H1 (cell line): ENCODE measurements around the gene TEKT3. TPM values are rescaled to one million over a fixed set of nuclear protein-coding genes. Genes with fewer than 3 reads are reported as not detected.

Source experiments
- GTF2F1 ChIP-seq: IDR thresholded peaks from 2 replicates; pipeline ENCODE4 v1.6.1; 2012; ENCODE audit warnings: low read depth, low read length, improper control_type of control experiment, borderline replicate concordance
- SIN3A ChIP-seq, 2 experiments: IDR thresholded peaks in 1 of 2; conservative IDR thresholded peaks in 1 of 2; 2 replicates each; pipeline ENCODE4 v1.6.1; 2011 to 2012; ENCODE audit warnings: low read length in 2 of 2, improper control_type of control experiment in 1 of 2, low read depth in 1 of 2, mild to moderate bottlenecking in 1 of 2
- USF2 ChIP-seq: IDR thresholded peaks from 2 replicates; pipeline ENCODE4 v1.6.1; 2011; ENCODE audit warnings: low read length, improper control_type of control experiment
- polyA plus RNA-seq, 7 experiments: library from polyadenylated mRNA; depleted of rRNA in 3 of 7; stranded (reverse) in 5 of 7; unstranded in 2 of 7; fragments of >200 nt in 5 of 7; fragments of 200-250 nt in 2 of 7; gene quantifications; 1 replicate in 5 of 7; 2 replicates in 1 of 7; 4 replicates in 1 of 7; pipeline versions ENCODE4 v1.2.1 to v1.2.3, GENCODE V29; 2011 to 2013; ENCODE audit warnings: missing spikeins in 2 of 7, mixed read lengths in 2 of 7
- total RNA-seq: library from RNA; stranded (reverse); fragmentation: NEBNext Ultra II Directional; extraction: Animal tissue kit (Norgen Biotek cat#: 25700); gene quantifications from 2 replicates; pipeline ENCODE4 v1.2.1, GENCODE V29; 2021

The TEKT3 gene
- total and polyA plus RNA-seq, 2 of the 8 experiments (the other 6 are each of a cell fraction or from before 2014, with no cell fraction given): 2.2 to 2.9 TPM

- TF ChIP-seq GTF2F1: no peak
- TF ChIP-seq SIN3A (conservative IDR thresholded peaks at IDR 0.05 in 1 of 2, IDR thresholded peaks at IDR 0.05 in 1 of 2; ENCODE audit: low read depth in 1 of 2, low read length in 2 of 2): no peak
- no peak for TF ChIP-seq USF2
Observed at GRCh38 chr17:15291674-15292361, 49.6 kb downstream of the TEKT3 start (continued).
